Epidermal melanocyte (primary cell): Measurements from ENCODE around the gene KCNK6.

Experiments
- DNase-seq: peaks from one replicate; pipeline ENCODE4 v3.0.0; 2011; ENCODE audit warnings: low spot score; ENCODE audit not compliant: insufficient read length

Gene KCNK6

GRCh38 chr19:38294090-38294489, 25.6 kb upstream of the KCNK6 start:
- DNase-seq, result peak; percentile 56

GRCh38 chr19:38298821-38299680, 20.6 kb upstream of the KCNK6 start:
- DNase-seq, result no peak

GRCh38 chr19:38303517-38304351, 15.9 kb upstream of the KCNK6 start, which contains the start of gene C19orf33:
TSS of gene C19orf33 (plus strand) at chr19:38304251. CDS start at chr19:38304262, 11 bp downstream.
- DNase-seq, result no peak

- DNase-seq, result no peak
Observed at GRCh38 chr19:38304352-38304865, 15.2 kb upstream of the KCNK6 start.

- no peak for DNase-seq
Observed at GRCh38 chr19:38304866-38305429, 14.7 kb upstream of the KCNK6 start.

GRCh38 chr19:38306236-38306635, 13.4 kb upstream of the KCNK6 start:
- no peak for DNase-seq

GRCh38 chr19:38307076-38307475, 12.6 kb upstream of the KCNK6 start:
- DNase-seq, result no peak

- DNase-seq, result no peak
Observed at GRCh38 chr19:38307597-38307996, 12.0 kb upstream of the KCNK6 start.

GRCh38 chr19:38308006-38308766, 11.5 kb upstream of the KCNK6 start:
- no peak for DNase-seq

GRCh38 chr19:38308926-38309614, 10.6 kb upstream of the KCNK6 start:
- no peak for DNase-seq

GRCh38 chr19:38309615-38310278, 9.9 kb upstream of the KCNK6 start:
- no peak for DNase-seq

GRCh38 chr19:38310279-38310670, 9.4 kb upstream of the KCNK6 start:
- DNase-seq, result no peak

GRCh38 chr19:38310986-38311385, 8.7 kb upstream of the KCNK6 start:
- no peak for DNase-seq

GRCh38 chr19:38315657-38316476, 3.8 kb upstream of the KCNK6 start, which contains the start of gene YIF1B:
TSS of gene YIF1B (minus strand) at chr19:38315947. CDS start at chr19:38315917, 30 bp downstream.
- DNase-seq, result peak; percentile 98

- DNase-seq, result no peak
Observed at GRCh38 chr19:38316477-38317067, 3.1 kb upstream of the KCNK6 start.

- DNase-seq, result no peak
Observed at GRCh38 chr19:38317104-38317612, 2.5 kb upstream of the KCNK6 start.

- DNase-seq, result no peak
Observed at GRCh38 chr19:38318660-38319059, 985 bp upstream of the KCNK6 start.

GRCh38 chr19:38320969-38321339, 1.3 kb downstream of the KCNK6 start:
- DNase-seq, result no peak
